HEK293 (cell line): Measurements from ENCODE around the gene SHOX.

Experiments
- CTCF ChIP-seq: fragments of 450-650 bp; formaldehyde crosslinking; IDR thresholded peaks from 2 replicates; pipeline ENCODE4 v1.5.1; 2016; ENCODE audit warnings: missing biosample characterization, missing genetic modification characterization
- KLF16 ChIP-seq: fragments of 450-650 bp; formaldehyde crosslinking; IDR thresholded peaks from 2 replicates; pipeline ENCODE4 v1.5.1; 2017; ENCODE audit warnings: missing biosample characterization, missing genetic modification characterization
- ZNF202 ChIP-seq: fragments of 450-650 bp; formaldehyde crosslinking; IDR thresholded peaks from 2 replicates; pipeline ENCODE4 v1.5.1; 2016; ENCODE audit warnings: missing biosample characterization, missing genetic modification characterization, borderline replicate concordance
- ZNF274 ChIP-seq, 2 experiments: fragments of 200-500 bp in 1 of 2; fragments of 450-650 bp in 1 of 2; sonication (Bioruptor generic) in 1 of 2; formaldehyde crosslinking in 1 of 2; IDR thresholded peaks; 2 replicates each; pipeline versions ENCODE4 v1.5.1 to v1.6.1; 2014 to 2016; ENCODE audit warnings: borderline replicate concordance in 1 of 2, inconsistent platforms in 1 of 2, low read length in 1 of 2, missing biosample characterization in 1 of 2, missing genetic modification characterization in 1 of 2
- ZNF629 ChIP-seq: fragments of 450-650 bp; formaldehyde crosslinking; IDR thresholded peaks from 2 replicates; pipeline ENCODE4 v1.5.1; 2017; ENCODE audit warnings: missing biosample characterization, missing genetic modification characterization
- ZNF792 ChIP-seq: fragments of 450-650 bp; formaldehyde crosslinking; IDR thresholded peaks from 2 replicates; pipeline ENCODE4 v1.5.1; 2016; ENCODE audit warnings: missing biosample characterization, missing genetic modification characterization

DNA sequence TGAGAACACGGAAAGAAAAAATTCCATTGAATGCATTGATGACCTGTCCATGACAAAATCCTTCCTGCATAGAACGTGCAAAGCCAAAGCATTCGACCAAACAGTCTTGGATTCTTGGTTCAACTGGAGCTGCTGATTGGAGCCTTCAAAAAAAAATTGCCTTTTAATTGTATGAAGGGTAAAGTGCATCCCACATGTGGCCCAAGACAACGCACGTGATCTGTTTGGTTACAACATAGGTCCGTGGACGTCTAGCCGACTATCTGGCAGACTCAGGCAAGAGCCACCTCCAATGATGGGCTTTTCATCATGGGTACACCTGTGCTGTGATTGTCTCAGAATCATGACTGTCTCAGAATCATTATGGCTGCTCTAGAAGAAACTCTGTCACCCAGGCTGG, 52.3 kb downstream of the SHOX start:
- TF ChIP-seq ZNF274 (IDR thresholded peaks at IDR 0.05; ENCODE audit: low read length) (no peak), ZNF274 (tag by site-specific recombination; IDR thresholded peaks at IDR 0.05; ENCODE audit: borderline replicate concordance) (no peak), ZNF629 (no peak), CTCF (tag by site-specific recombination) (no peak), KLF16 (tag by site-specific recombination) (no peak), ZNF792 (no peak), ZNF202 (tag by site-specific recombination) (no peak)
